WTC11 (cell line): ENCODE data around the gene CFAP157.
A peak's percentile ranks its signal among the peaks of the same experiment; 100 is the strongest.

Experiments used
- ELF4 ChIP-seq: sonication (generic); formaldehyde crosslinking; IDR thresholded peaks from 2 replicates; pipeline ENCODE4 v1.8.1; 2022; ENCODE audit warnings: low read depth, mild to moderate bottlenecking, moderate library complexity, missing genetic modification reagents
- NFE2L1 ChIP-seq: sonication (generic); formaldehyde crosslinking; IDR thresholded peaks from 2 replicates; pipeline ENCODE4 v1.8.1; 2023; ENCODE audit warnings: missing genetic modification reagents
- TF ChIP-seq, protein P1 (sequence below): fragments of 200-600 bp; IDR thresholded peaks from 2 replicates; pipeline ENCODE4 v1.8.0; 2022; ENCODE audit warnings: antibody characterized with exemption
- TF ChIP-seq, protein P2 (sequence below): sonication (generic); formaldehyde crosslinking; IDR thresholded peaks from 2 replicates; pipeline ENCODE4 v1.8.1; 2023; ENCODE audit warnings: mild to moderate bottlenecking, missing genetic modification reagents
- TF ChIP-seq, protein P3 (sequence below): sonication (generic); formaldehyde crosslinking; IDR thresholded peaks from 2 replicates; pipeline ENCODE4 v1.8.0; 2022; ENCODE audit warnings: mild to moderate bottlenecking, missing genetic modification reagents
- TF ChIP-seq, protein P4 (sequence below): sonication (generic); formaldehyde crosslinking; conservative IDR thresholded peaks from 2 replicates; pipeline ENCODE4 v1.8.1; 2022; ENCODE audit warnings: mild to moderate bottlenecking, missing genetic modification reagents

DNA sequence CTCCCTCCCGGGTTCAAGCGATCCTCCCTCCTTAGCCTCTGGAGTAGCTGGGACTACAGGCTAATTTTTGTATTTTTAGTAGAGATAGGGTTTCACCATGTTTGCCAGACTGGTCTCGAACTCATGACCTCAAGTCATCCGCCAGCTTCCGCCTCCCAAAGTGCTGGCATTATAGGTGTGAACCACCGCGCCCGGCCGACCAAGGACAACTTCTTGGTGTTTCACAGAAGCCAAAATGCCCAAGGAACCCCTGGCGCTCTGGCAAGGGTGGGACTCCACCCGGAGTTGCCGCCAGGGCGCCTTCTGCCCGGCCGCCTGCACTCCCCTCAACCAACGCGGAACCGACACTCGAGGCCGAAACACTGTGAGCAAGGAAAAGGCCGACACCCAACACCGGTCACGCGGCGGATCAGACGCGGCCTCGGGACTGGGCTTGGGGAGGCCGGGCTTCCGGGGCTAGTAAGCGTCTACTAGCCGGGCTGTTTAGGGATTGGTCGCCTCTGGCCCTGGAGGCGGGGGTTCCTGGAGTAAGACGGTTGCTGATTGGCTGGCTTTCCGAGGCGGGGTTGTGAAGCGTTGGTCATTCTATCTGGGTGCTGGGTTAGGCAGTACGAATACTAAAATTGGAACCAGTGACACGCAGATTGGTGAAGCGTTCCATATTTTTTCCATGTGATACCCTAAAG, 7.7 kb upstream of the CFAP157 start:
- TF ChIP-seq, protein P1, sequence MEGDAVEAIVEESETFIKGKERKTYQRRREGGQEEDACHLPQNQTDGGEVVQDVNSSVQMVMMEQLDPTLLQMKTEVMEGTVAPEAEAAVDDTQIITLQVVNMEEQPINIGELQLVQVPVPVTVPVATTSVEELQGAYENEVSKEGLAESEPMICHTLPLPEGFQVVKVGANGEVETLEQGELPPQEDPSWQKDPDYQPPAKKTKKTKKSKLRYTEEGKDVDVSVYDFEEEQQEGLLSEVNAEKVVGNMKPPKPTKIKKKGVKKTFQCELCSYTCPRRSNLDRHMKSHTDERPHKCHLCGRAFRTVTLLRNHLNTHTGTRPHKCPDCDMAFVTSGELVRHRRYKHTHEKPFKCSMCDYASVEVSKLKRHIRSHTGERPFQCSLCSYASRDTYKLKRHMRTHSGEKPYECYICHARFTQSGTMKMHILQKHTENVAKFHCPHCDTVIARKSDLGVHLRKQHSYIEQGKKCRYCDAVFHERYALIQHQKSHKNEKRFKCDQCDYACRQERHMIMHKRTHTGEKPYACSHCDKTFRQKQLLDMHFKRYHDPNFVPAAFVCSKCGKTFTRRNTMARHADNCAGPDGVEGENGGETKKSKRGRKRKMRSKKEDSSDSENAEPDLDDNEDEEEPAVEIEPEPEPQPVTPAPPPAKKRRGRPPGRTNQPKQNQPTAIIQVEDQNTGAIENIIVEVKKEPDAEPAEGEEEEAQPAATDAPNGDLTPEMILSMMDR, result no peak
- TF ChIP-seq, protein P2, sequence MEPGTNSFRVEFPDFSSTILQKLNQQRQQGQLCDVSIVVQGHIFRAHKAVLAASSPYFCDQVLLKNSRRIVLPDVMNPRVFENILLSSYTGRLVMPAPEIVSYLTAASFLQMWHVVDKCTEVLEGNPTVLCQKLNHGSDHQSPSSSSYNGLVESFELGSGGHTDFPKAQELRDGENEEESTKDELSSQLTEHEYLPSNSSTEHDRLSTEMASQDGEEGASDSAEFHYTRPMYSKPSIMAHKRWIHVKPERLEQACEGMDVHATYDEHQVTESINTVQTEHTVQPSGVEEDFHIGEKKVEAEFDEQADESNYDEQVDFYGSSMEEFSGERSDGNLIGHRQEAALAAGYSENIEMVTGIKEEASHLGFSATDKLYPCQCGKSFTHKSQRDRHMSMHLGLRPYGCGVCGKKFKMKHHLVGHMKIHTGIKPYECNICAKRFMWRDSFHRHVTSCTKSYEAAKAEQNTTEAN (CRISPR knock-in tag), result no peak
- TF ChIP-seq, protein P3, sequence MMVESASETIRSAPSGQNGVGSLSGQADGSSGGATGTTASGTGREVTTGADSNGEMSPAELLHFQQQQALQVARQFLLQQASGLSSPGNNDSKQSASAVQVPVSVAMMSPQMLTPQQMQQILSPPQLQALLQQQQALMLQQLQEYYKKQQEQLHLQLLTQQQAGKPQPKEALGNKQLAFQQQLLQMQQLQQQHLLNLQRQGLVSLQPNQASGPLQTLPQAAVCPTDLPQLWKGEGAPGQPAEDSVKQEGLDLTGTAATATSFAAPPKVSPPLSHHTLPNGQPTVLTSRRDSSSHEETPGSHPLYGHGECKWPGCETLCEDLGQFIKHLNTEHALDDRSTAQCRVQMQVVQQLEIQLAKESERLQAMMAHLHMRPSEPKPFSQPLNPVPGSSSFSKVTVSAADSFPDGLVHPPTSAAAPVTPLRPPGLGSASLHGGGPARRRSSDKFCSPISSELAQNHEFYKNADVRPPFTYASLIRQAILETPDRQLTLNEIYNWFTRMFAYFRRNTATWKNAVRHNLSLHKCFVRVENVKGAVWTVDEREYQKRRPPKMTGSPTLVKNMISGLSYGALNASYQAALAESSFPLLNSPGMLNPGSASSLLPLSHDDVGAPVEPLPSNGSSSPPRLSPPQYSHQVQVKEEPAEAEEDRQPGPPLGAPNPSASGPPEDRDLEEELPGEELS, result peak; percentile 75; the same call in 1 of the 2 replicates
- TF ChIP-seq, protein P4, sequence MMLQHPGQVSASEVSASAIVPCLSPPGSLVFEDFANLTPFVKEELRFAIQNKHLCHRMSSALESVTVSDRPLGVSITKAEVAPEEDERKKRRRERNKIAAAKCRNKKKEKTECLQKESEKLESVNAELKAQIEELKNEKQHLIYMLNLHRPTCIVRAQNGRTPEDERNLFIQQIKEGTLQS, result no peak
- TF ChIP-seq ELF4 (CRISPR knock-in tag), result no peak
- no peak for TF ChIP-seq NFE2L1 (CRISPR knock-in tag)
